Astrocyte of the spinal cord (primary cell): ENCODE data around the gene USP38.
"Not testable (repeated sequence)": the region's sequence is repeated elsewhere in the genome, so short reads cannot be mapped to it uniquely, and the experiment has no call there.

Experiments
- DNase-seq: peaks from one replicate; pipeline ENCODE4 v3.0.0; 2011; ENCODE audit warnings: low read depth, low spot score
- H3K4me3 ChIP-seq: 2 replicates; pipeline ENCODE4 v1.5.1; 2011; ENCODE audit warnings: low read depth, mild to moderate bottlenecking, low read length, moderate library complexity
- CTCF ChIP-seq: IDR thresholded peaks from 2 replicates; pipeline ENCODE4 v1.5.1; 2012; ENCODE audit warnings: low read depth, mild to moderate bottlenecking, low read length, inconsistent platforms
- in situ Hi-C: cut with HindIII; loops from 2 replicates; pipeline ENCODE4 v1.10.0; 2017; ENCODE audit warnings: low sequenced_read_pairs

The USP38 gene

GRCh38 chr4:143163614-143164013 is 21.1 kb upstream of the USP38 start:
- H3K4me3 ChIP-seq, result no peak overlapping the region
- in situ Hi-C loops, result no loop called here
- TF ChIP-seq CTCF, result no peak
- no peak for DNase-seq

GRCh38 chr4:143166722-143167121 is 18.0 kb upstream of the USP38 start:
- DNase-seq, in situ Hi-C loops, H3K4me3 ChIP-seq: not testable (repeated sequence)

- DNase-seq, result no peak
- no peak for TF ChIP-seq CTCF
- no peak overlapping the region for H3K4me3 ChIP-seq
- in situ Hi-C loops, result no loop called here
Observed at GRCh38 chr4:143178923-143179322, 5.8 kb upstream of the USP38 start.

- in situ Hi-C loops, result no loop called here
- peak; percentile 6 for DNase-seq
- H3K4me3 ChIP-seq, result peak overlapping the region; percentile 84
- no peak for TF ChIP-seq CTCF
Observed at GRCh38 chr4:143183513-143184216, 1.1 kb upstream of the USP38 start.

GRCh38 chr4:143184217-143184502 is 557 bp upstream of the USP38 start:
- H3K4me3 ChIP-seq, result peak overlapping the region; percentile 84
- in situ Hi-C loops, result no loop called here
- DNase-seq, result no peak
- no peak for TF ChIP-seq CTCF

- TF ChIP-seq CTCF, result no peak
- in situ Hi-C loops, result no loop called here
- no peak for DNase-seq
- peak overlapping the region; percentile 84 for H3K4me3 ChIP-seq
Observed at GRCh38 chr4:143185253-143186107, 763 bp downstream of the USP38 start.

- H3K4me3 ChIP-seq, result peak overlapping the region; percentile 84
- DNase-seq, result no peak
- in situ Hi-C loops, result no loop called here
- no peak for TF ChIP-seq CTCF
Observed at GRCh38 chr4:143186212-143186611, 1.5 kb downstream of the USP38 start.
